Forelimb muscle (tissue), 1 donor: Measurements from ENCODE around the gene CLSTN1. TPM values are rescaled to one million over a fixed set of nuclear protein-coding genes. Genes with fewer than 3 reads are reported as not detected.

ENCODE experiments used
- DNase-seq: peaks from one replicate; pipeline ENCODE4 v3.0.0-alpha.2; 2013; ENCODE audit warnings: low read depth
- polyA plus RNA-seq: library from polyadenylated mRNA; unstranded; fragments of 120-200 nt; gene quantifications from one replicate; pipeline ENCODE4 v1.2.1, GENCODE V29; 2013; ENCODE audit not compliant: insufficient read length

The CLSTN1 gene
- polyA plus RNA-seq, 1 donor = 62.4 TPM

DNA sequence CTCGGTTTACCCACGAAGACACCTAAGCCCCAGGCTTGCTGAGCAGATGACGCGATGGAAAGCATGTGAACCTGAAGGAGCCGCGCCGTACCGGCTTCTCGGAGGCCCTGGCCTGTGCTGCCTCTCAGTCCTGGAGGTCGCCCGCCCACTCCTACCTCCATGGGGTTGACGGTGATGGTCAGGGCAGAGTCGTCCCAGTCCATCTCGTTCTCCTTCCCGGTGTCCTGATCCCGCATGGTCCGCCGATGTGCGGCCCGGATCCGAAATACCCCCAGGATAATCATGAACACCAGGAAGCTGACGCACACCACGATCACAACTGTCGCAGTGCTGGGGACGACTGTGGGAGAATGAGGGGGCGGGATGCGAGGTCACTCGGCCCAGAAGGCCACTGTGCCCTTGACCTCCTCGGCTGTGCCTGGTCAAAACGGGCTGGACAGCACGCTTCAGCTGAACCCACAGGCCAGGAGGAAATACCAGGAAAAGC, 92.7 kb downstream of the CLSTN1 start:
- DNase-seq = no peak

DNA sequence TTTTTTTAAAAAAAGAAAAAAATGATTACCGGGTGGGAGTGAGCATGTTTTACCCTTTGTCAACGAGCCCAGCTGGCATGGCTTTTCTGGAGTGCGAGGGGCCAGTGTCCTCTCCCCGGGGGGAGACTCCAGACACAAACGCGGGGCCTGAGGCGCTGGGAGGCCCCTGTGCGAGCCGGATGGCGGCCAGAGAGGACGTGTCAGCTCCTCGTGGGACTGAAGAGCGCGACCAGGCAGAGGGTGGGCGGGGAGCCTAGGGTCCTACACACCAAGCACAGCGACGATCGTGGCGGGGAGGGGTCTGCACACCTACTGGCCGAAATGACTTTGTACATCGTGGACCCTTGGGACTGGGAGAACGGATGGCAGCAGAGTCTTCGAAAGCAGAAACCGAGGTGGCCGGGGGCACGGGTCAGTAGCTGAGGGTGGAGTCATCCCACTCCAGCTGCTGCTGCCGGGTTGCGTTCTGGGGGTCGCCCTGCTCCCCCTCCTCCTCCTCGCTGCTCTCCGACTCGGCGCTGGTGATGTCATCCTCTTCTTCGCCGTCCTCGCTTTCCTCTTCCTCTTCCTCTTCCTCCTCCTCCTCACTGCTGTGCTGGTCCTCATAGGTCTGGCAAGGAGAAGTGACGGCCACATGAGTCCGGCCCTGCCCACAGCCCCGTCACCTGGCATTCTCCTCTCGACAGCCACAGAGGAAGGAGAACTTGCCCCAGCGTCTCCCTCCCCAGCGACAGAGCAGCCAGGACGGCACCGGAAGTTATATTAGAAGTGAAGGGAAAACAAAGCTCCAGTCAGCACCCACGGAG, 93.5 kb downstream of the CLSTN1 start:
- no peak for DNase-seq

DNA sequence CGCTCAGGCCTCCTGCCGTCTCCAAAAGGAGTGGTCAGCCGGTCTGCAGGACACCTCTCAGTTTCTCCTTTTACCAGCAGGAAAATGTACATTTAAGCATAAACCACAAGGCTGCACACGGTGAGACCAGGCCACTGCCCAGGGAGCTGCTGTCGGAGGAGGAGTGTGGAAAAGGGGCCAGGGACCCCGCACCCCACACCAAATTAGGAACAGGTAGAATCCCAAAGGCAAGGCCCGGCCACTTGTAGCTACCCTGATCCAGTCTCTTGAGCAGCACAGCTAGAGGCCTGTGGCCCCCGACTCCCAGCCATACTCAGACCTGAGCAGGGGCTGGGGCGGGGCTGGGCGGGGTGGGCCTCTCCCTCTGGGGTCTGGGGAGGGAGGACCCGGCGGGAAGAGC, 94.2 kb downstream of the CLSTN1 start:
- DNase-seq = no peak

DNA sequence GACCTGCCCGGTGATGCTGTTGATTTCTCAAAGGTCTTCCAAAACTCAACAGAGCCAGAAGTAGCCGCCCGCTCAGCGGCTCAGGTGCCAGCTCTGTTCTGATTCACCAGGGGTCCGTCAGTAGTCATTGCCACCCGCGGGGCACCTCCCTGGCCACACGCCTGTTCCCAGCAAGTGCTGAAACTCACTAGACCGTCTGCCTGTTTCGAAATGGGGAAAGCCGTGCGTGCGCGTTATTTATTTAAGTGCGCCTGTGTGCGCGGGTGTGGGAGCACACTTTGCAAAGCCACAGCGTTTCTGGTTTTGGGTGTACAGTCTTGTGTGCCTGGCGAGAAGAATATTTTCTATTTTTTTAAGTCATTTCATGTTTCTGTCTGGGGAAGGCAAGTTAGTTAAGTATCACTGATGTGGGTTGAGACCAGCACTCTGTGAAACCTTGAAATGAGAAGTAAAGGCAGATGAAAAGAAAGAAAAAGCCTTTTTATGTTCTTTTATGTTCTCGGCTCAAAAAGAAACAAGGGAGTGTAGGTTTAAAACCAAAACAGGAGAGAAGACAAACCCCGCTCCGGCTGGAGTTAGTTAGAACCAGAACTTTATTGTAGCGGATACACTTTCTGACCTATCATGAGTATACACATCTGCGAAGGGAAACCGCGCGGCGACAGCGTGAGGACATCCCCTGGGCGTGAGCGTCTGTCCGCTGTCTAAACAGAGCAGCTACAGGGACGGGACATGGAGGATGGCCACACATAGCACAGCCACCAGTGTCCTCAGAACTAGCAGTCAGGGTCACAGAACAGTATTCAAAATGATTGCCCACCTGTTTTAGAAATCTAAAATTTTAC, 95.1 kb downstream of the CLSTN1 start:
- DNase-seq = no peak

DNA sequence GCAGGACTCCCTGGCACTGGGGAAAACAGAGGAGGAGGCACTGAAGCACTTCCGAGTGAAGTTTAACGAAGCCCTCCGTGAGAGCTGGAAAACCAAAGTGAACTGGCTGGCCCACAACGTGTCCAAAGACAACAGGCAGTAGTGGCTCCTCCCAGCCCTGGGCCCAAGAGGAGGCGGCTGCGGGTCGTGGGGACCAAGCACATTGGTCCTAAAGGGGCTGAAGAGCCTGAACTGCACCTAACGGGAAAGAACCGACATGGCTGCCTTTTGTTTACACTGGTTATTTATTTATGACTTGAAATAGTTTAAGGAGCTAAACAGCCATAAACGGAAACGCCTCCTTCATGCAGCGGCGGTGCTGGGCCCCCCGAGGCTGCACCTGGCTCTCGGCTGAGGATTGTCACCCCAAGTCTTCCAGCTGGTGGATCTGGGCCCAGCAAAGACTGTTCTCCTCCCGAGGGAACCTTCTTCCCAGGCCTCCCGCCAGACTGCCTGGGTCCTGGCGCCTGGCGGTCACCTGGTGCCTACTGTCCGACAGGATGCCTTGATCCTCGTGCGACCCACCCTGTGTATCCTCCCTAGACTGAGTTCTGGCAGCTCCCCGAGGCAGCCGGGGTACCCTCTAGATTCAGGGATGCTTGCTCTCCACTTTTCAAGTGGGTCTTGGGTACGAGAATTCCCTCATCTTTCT, 96.7 kb downstream of the CLSTN1 start:
- no peak for DNase-seq

DNA sequence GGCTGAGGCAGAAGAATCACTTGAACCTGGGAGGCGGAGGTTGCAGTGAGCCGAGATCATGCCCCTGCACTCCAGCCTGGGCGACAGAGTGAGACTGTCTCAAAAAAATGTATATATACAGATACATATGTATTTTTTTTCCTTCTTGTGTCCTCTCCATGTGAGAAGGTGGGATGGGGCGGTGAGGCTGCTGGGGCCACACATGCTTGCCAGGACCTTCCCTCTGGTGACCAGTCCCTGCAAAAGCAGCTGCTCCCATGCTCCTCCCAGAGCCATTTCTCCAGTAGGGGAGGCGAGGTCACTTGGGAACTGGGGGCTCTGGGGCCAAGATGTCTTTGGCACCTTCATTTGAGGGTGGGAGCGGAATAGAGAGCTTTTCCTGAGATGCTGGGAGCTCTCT, 97.4 kb downstream of the CLSTN1 start:
- DNase-seq = no peak

DNA sequence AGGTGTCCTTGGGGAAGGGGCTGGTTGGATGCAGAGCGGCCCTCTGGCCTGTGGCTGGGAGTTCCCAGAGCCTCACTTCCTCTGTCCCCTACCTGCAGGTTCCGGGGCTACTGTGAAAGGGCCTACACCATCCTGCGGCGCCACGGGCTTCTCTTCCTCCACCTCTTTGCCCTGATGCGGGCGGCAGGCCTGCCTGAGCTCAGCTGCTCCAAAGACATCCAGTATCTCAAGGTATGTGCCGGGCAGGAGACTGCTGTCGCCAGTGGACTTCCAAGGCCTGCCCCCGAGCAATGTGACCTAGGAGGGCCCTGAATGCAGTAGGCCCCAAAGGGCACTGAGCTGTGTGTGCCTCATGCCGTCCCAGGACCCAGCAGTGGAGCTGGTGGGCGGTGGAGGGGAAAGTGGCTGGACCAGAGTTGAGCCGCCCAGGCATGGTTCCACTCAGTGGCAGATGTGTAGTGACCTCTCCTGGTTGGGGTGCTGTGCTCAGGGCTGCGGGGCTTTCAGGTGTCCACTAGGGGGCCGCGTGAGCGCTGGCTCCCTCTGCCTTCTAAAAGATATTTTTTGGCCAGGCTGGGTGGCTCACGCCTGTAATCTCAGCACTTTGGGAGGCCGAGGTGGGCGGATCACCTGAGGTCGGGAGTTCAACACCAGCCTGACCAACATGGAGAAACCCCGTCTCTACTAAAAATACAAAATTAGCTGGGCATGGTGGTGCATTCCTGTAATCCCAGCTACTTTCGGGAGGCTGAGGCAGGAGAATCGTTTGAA, 98.9 kb downstream of the CLSTN1 start:
- no peak for DNase-seq

DNA sequence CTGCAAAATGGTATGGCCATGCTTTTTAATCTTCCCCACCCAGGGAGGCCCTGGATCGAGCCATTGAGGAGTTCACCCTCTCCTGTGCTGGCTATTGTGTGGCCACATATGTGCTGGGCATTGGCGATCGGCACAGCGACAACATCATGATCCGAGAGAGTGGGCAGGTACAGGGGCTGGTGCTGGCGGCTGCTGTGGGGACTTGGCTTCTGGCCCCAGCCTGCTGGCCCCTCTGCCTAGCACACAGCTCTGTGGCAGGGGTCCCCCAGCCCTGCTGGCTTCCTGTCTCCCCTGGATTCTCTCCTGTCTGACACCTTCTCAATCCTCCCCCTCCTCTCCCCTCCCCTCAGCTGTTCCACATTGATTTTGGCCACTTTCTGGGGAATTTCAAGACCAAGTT, 99.8 kb downstream of the CLSTN1 start:
- DNase-seq = no peak

DNA sequence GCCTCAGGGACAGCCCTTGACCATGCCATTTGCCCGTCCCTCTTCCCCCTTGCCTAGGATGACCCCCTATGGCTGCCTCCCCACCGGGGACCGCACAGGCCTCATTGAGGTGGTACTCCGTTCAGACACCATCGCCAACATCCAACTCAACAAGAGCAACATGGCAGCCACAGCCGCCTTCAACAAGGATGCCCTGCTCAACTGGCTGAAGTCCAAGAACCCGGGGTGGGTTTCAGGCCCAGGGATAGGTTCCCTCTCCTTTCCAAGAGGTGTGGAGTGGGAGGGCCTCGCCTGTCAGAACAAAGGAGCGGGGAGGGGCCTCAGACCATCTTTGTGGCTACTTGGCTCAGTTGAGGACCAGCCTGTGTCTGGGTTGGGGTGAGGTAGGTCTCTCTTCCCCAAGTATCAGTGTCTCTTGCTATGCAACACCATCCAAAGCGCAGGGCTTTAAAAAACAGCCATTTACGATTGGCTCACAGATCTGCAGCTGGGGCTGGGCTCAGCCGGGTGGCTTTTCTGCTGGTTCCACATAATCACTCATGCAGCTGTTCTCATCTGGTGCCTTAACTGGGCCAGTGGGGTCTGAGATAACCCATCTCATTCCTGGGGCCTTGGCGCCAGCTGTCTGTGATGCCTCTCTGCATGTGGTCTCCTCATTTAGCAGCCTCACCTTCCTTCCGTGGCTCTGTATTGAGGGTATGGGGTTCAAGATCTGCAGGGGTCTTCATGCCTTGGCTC, 100.5 kb downstream of the CLSTN1 start:
- DNase-seq = no peak

DNA sequence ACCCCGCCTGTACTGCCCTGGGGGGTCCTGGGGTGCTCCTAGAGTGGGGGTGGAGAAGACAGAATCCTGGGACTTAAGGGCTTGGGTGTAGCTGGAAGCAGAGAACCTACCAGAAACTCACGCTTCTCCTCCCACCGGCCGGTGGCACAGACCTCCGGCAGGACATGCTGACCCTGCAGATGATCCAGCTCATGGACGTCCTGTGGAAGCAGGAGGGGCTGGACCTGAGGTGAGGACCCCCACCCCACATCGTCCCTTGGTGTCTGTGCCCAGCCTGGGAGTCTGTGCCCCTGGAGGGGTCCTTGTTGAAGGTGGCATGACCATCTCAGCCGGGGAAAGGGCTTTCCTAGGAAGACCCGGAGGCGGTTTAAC, 101.4 kb downstream of the CLSTN1 start:
- DNase-seq = no peak

DNA sequence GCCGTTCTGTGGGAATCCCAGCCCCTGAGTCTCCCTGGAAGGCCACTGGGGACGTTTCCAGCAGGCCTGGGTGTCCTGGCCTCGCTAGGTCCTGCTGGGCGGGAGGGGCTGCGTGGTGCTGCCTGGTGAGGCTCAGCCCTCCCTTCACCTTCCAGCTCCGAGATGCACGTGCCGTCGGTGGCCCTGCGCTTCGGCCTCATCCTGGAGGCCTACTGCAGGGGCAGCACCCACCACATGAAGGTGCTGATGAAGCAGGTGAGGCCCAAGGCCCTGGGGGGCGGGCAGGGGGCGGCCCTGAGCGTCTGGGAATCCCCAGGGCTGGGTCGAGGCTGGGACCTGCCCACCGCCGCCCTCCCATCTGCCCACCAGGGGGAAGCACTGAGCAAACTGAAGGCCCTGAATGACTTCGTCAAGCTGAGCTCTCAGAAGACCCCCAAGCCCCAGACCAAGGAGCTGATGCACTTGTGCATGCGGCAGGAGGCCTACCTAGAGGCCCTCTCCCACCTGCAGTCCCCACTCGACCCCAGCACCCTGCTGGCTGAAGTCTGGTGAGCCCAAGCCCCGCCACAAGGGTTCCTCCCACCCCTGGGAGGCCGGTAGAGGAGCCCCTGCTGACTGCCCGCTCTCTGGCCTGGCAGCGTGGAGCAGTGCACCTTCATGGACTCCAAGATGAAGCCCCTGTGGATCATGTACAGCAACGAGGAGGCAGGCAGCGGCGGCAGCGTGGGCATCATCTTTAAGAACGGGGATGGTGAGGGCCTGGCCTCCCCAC, 102.0 kb downstream of the CLSTN1 start:
- no peak for DNase-seq

DNA sequence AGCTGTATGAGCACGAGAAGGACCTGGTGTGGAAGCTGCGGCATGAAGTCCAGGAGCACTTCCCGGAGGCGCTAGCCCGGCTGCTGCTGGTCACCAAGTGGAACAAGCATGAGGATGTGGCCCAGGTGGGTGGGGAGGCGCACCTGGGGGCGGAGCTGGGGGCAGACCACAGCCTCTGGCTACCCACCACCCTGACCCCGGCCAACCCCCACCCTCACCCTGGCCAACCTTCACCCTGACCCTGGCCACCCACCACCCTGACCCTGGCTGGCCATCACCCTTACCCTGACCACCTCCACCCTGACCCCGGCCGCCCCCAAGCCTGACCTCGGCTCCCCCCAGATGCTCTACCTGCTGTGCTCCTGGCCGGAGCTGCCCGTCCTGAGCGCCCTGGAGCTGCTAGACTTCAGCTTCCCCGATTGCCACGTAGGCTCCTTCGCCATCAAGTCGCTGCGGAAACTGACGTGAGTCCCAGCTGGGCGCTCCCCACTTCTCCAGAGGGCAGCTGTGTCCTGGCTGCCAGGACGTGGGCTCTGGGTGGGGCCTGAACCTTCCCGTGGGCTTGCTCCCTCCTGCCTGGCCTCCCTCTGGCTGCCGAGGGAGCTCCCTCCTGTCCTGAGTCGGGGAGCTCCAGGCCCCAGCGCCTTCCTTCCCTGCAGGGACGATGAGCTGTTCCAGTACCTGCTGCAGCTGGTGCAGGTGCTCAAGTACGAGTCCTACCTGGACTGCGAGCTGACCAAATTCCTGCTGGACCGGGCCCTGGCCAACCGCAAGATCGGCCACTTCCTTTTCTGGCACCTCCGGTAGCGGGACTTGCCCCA, 102.8 kb downstream of the CLSTN1 start:
- DNase-seq = no peak

DNA sequence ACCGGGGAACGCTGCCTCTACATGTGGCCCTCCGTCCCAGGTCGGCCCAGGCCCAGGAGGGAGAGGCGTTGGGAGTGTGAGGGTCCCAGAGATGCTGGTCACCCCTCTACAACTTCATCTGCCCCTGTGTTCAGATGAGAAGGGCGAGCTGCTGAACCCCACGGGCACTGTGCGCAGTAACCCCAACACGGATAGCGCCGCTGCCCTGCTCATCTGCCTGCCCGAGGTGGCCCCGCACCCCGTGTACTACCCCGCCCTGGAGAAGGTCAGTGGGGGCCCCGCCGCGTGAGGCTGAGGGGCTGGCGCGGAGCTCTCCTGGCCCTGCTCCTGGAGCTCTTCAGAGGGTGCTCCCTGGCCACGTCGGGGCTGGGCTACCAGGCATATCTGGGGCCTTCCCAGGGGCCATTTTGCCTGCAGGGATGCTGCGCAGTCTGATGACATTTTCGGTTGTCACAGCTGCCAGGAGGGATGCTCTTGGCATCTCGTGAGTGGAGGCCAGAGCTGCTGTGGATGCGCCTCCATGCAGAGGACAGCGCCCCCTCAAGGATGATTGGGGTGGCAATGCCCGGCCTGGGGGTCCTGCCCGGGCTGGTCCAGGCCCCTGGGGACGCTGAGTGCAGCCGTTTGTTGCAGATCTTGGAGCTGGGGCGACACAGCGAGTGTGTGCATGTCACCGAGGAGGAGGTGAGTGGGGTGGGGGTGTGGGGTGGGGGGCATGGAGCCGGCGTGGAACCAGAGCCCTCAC, 103.6 kb downstream of the CLSTN1 start:
- DNase-seq = no peak

DNA sequence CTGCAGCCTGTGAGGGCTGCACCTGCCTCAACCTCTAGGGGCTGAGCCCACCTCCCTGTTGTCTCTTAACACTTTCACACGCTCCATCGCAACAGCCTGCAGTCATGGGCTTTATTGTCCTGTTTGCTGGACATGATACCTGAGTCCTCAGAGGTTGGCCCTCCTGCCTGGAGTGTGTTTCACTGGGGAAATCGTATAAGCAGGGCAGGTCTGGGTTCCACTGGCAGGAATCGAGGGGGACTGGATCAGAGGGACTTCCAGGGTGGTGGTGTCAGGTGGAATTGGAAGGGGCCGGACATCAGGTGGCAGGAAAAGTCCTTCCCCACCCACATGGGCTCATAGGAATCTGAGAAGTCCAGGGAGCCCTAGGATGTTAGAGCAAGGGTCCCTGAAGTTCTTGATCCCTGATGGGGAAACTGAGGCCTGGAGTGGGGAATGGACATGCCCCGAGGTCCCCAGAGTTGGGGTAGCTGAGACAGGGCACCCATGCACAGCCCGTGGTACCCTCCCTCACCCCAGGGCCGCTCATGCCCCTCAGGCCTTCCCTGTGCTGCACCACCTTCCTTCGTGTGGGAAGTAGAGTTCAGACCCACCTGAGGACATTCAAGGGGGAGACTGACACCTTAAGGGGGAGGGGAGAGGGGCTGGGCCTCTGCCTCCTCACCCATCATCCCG, 105.6 kb downstream of the CLSTN1 start:
- no peak for DNase-seq

DNA sequence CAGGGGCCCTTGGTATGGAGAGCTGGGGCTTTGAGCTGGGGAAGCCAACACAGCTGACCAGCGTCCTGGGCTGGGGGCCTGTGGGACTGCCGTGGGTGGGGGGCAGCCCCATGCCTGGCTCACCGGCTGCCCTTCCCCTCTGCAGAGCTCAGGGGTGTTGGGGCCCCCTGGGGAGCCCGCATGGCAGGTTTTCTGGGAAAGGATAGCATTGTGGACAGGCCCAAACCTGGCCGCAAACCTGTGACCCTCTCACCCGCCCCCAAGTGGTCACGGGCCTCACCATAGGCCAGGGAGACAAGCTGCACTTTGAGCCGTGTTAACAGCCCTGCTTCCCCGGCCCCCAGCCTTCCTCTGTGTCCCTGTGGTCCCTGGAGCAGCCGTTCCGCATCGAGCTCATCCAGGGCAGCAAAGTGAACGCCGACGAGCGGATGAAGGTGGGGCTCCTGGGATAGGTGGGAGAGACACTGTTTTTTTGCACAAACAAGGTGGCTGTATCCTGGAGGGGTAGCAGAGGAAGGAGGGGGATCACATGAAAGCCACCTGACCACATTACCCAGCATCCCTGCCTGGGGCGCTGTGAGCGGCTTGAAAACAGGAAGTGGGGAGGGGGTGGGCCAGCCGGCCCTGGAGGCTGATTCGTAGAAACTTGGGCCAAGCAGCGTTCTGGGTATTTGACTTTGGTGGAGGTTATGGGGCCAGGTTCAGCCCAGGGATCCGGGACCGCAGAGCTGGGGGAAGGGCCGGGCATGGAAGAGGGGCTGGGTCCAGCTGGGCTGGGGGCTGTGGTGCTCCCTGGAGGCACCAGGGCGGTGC, 106.4 kb downstream of the CLSTN1 start:
- peak; percentile 36 for DNase-seq

DNA sequence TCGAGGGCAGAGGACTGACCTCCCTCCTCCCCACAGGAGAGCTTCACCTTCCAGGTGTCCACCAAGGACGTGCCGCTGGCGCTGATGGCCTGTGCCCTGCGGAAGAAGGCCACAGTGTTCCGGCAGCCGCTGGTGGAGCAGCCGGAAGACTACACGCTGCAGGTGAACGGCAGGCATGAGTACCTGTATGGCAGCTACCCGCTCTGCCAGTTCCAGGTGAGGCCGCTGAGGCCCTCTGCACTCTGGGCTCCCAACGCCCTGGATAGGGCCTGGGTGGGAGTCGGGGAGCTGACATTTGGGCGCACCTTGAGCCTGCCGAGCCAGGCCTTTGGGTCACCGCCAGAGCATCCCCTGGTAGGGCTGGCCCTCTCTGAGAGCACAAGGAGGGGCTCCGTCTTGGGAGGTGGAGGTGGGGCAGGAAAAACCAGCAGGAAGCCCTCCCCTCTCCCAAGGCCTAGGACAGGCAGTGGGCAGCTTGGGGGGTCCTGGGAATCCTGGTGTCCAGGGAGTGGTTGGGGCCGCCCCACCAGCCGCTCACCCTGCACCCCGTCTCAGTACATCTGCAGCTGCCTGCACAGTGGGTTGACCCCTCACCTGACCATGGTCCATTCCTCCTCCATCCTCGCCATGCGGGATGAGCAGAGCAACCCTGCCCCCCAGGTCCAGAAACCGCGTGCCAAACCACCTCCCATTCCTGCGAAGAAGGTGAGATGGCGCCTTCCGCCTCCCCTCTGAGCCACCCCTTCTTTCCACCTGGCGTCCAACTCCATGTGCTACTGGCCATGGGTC, 107.2 kb downstream of the CLSTN1 start:
- no peak for DNase-seq
